Right atrium auricular region (tissue), 2 donors: ENCODE measurements around the gene TCP10L. TPM values are rescaled to one million over a fixed set of nuclear protein-coding genes. Genes with fewer than 3 reads are reported as not detected.

Source experiments
- DNase-seq: peaks from one replicate; pipeline ENCODE4 v3.0.0-alpha.2; 2019; ENCODE audit warnings: low spot score
- H3K27ac ChIP-seq, 2 donors: fragments of 200-600 bp; sonication (generic); 1 replicate in 1 of 2; 2 replicates in 1 of 2; pipeline ENCODE4 v1.5.1; 2016 to 2019
- H3K27me3 ChIP-seq, 2 donors: fragments of 200-600 bp; sonication (generic); one replicate each; pipeline versions ENCODE4 v1.5.1 to v1.6.0; 2017 to 2019
- H3K36me3 ChIP-seq: fragments of 200-600 bp; sonication (generic); one replicate; pipeline ENCODE4 v1.5.1; 2016
- H3K4me1 ChIP-seq, 2 donors: fragments of 200-600 bp; sonication (generic); one replicate each; pipeline versions ENCODE4 v1.5.1 to v1.6.0; 2017 to 2019
- H3K4me3 ChIP-seq, 2 donors: fragments of 200-600 bp; sonication (generic); 1 replicate in 1 of 2; 2 replicates in 1 of 2; pipeline ENCODE4 v1.5.1; 2017 to 2019; ENCODE audit warnings: mild to moderate bottlenecking in 1 of 2, moderate library complexity in 1 of 2
- H3K9me3 ChIP-seq, 2 donors: fragments of 200-600 bp; sonication (generic); one replicate each; pipeline ENCODE4 v1.5.1; 2019
- CTCF ChIP-seq, 2 donors: fragments of 200-600 bp; sonication (generic); IDR thresholded peaks; one replicate each; pipeline ENCODE4 v1.5.1; 2019; ENCODE audit warnings: antibody characterized with exemption in 2 of 2
- total RNA-seq, 2 donors: library from RNA; depleted of rRNA; stranded (reverse); fragments of >200 nt; gene quantifications; one replicate each; pipeline ENCODE4 v1.1.0, GENCODE V29; 2016

Gene TCP10L
- total RNA-seq, 2 donors from 2014 or later, result 1.1 TPM; not detected in 1

- no peak for DNase-seq
- Histone ChIP-seq H3K4me3 (no peak overlapping the region), H3K36me3 (no peaks in the 10 kb centered on the region), H3K9me3 (no peaks in the 10 kb centered on the region), H3K27ac (no peak overlapping the region), H3K4me1 (no peaks in the 10 kb centered on the region), H3K27me3 (no peaks in the 10 kb centered on the region)
- no peak for TF ChIP-seq CTCF (IDR thresholded peaks at IDR 0.05)
Measured at GRCh38 chr21:32593690-32594089, 8.4 kb upstream of the TCP10L start.

- no peaks in the 10 kb centered on the region for H3K4me1 ChIP-seq
- no peak overlapping the region for H3K4me3 ChIP-seq
- H3K9me3 ChIP-seq, result no peaks in the 10 kb centered on the region
- H3K27ac ChIP-seq, result no peak overlapping the region
- TF ChIP-seq CTCF (IDR thresholded peaks at IDR 0.05), result no peak
- H3K36me3 ChIP-seq, result no peaks in the 10 kb centered on the region
- DNase-seq, result no peak
- H3K27me3 ChIP-seq, result no peaks in the 10 kb centered on the region
Measured at GRCh38 chr21:32592929-32593502, 7.7 kb upstream of the TCP10L start.

GRCh38 chr21:32590130-32590529 is 4.8 kb upstream of the TCP10L start:
- H3K27ac ChIP-seq, result no peak overlapping the region
- no peak for TF ChIP-seq CTCF (IDR thresholded peaks at IDR 0.05)
- no peak for DNase-seq

GRCh38 chr21:32587651-32588050 is 2.3 kb upstream of the TCP10L start:
- TF ChIP-seq CTCF (IDR thresholded peaks at IDR 0.05), result no peak
- no peak overlapping the region for H3K27ac ChIP-seq
- no peaks in the 10 kb centered on the region for H3K27me3 ChIP-seq
- no peaks in the 10 kb centered on the region for H3K9me3 ChIP-seq
- H3K4me3 ChIP-seq, result no peak overlapping the region
- no peaks in the 10 kb centered on the region for H3K36me3 ChIP-seq
- H3K4me1 ChIP-seq, result no peaks in the 10 kb centered on the region
- no peak for DNase-seq

More at GRCh38 chr21:32590130-32590529, 4.8 kb upstream of the TCP10L start:
- no peaks in the 10 kb centered on the region for H3K36me3 ChIP-seq
- no peaks in the 10 kb centered on the region for H3K4me1 ChIP-seq
- H3K4me3 ChIP-seq, result no peak overlapping the region
- no peaks in the 10 kb centered on the region for H3K9me3 ChIP-seq
- H3K27me3 ChIP-seq, result no peaks in the 10 kb centered on the region

GRCh38 chr21:32587120-32587519 is 1.8 kb upstream of the TCP10L start:
- H3K9me3 ChIP-seq, result no peaks in the 10 kb centered on the region

More at GRCh38 chr21:32587120-32587519, 1.8 kb upstream of the TCP10L start:
- DNase-seq, result no peak
- Histone ChIP-seq H3K4me1 (no peaks in the 10 kb centered on the region), H3K36me3 (no peaks in the 10 kb centered on the region), H3K27ac (no peak overlapping the region), H3K4me3 (no peak overlapping the region), H3K27me3 (no peaks in the 10 kb centered on the region)
- no peak for TF ChIP-seq CTCF (IDR thresholded peaks at IDR 0.05)
